PC-9 (cell line): Measurements from ENCODE around the gene ZNF613.

Source experiments
- CTCF ChIP-seq: fragments of 200-600 bp; sonication (generic); conservative IDR thresholded peaks from 2 replicates; pipeline ENCODE4 v1.6.1; 2017; ENCODE audit warnings: mixed run types, antibody characterized with exemption, mild to moderate bottlenecking, moderate library complexity
- EZH2 ChIP-seq: fragments of 200-600 bp; sonication (generic); IDR thresholded peaks from 2 replicates; pipeline ENCODE4 v1.8.0; 2017; ENCODE audit warnings: antibody characterized with exemption, low read depth

GRCh38 chr19:51891193-51891747 lies 36.0 kb upstream of the ZNF613 start:
- TF ChIP-seq CTCF (no peak), EZH2 (no peak)
